KMS-11 (cell line): ENCODE results near the gene SLC22A12.

Experiments used
- H2AFZ ChIP-seq: fragments of 200-600 bp; sonication (generic); 2 replicates; pipeline ENCODE4 v1.6.1; 2016; ENCODE audit warnings: antibody characterized with exemption, mixed run types, low read depth
- H3K27ac ChIP-seq: fragments of 200-600 bp; sonication (generic); 2 replicates; pipeline ENCODE4 v1.6.1; 2016; ENCODE audit warnings: mild to moderate bottlenecking, mixed run types
- H3K27me3 ChIP-seq: fragments of 200-600 bp; sonication (generic); 2 replicates; pipeline ENCODE4 v1.6.1; 2017; ENCODE audit warnings: mild to moderate bottlenecking, low read depth, mixed run types, moderate library complexity; ENCODE audit not compliant: insufficient read depth
- H3K36me3 ChIP-seq: fragments of 200-600 bp; sonication (generic); 2 replicates; pipeline ENCODE4 v1.6.1; 2017; ENCODE audit warnings: mild to moderate bottlenecking, mixed run types; ENCODE audit not compliant: insufficient read depth
- H3K4me1 ChIP-seq: fragments of 200-600 bp; sonication (generic); 2 replicates; pipeline ENCODE4 v1.6.1; 2016; ENCODE audit warnings: mild to moderate bottlenecking, low read depth, mixed run types; ENCODE audit not compliant: poor library complexity, severe bottlenecking
- H3K4me2 ChIP-seq: fragments of 200-600 bp; sonication (generic); 2 replicates; pipeline ENCODE4 v1.7.0; 2016; ENCODE audit warnings: mild to moderate bottlenecking, mixed run types
- H3K4me3 ChIP-seq: fragments of 200-600 bp; sonication (generic); IDR thresholded peaks from 2 replicates; pipeline ENCODE4 v1.6.1; 2017; ENCODE audit warnings: low read depth, low read length, mixed read lengths; ENCODE audit not compliant: insufficient read depth
- H3K79me2 ChIP-seq: fragments of 200-600 bp; sonication (generic); 2 replicates; pipeline ENCODE4 v1.6.1; 2016; ENCODE audit warnings: low read depth, mixed run types; ENCODE audit not compliant: insufficient read depth
- H3K9ac ChIP-seq: fragments of 200-600 bp; sonication (generic); 2 replicates; pipeline ENCODE4 v1.6.1; 2016; ENCODE audit warnings: mild to moderate bottlenecking, mixed run types
- H4K20me1 ChIP-seq: fragments of 200-600 bp; sonication (generic); 2 replicates; pipeline ENCODE4 v1.6.1; 2016; ENCODE audit warnings: mild to moderate bottlenecking, mixed run types; ENCODE audit not compliant: insufficient read depth
- TF ChIP-seq, protein P1 (sequence below): fragments of 200-600 bp; sonication (generic); conservative IDR thresholded peaks from 2 replicates; pipeline ENCODE4 v1.6.1; 2017; ENCODE audit warnings: low read depth, mild to moderate bottlenecking, antibody characterized with exemption, low read length, moderate library complexity, mixed read lengths

Gene SLC22A12

DNA sequence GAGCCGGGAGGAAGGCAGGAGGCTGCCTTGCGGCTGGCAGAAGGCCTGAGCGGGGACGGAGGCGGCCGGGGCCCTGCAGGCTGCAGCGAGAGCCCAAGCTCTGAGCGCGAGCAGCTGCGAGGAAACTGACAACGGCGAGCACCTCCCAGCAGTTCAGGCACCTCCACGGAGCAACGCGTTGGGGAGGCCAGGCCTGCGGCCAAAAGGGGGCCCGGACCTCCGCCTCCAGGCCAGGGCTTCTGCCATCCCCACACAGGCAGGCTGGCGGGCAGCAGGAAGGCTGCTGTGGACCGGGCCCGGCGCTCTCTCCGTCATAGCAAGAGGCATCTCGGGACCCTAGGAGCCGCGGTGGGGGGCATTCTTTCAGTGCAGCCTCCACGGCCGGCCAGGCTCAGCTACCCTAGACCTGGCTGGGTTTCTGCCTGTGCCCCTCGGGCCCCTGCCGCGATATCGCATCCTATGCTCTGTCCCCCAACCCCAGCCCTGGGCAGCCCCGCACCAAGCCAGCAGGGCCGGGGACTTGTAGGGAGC, 22.9 kb upstream of the SLC22A12 start:
- H3K27me3 ChIP-seq = peaks cover 48% of the 10 kb centered on the region
- no peaks in the 10 kb centered on the region for H3K79me2 ChIP-seq
- TF ChIP-seq, protein P1, sequence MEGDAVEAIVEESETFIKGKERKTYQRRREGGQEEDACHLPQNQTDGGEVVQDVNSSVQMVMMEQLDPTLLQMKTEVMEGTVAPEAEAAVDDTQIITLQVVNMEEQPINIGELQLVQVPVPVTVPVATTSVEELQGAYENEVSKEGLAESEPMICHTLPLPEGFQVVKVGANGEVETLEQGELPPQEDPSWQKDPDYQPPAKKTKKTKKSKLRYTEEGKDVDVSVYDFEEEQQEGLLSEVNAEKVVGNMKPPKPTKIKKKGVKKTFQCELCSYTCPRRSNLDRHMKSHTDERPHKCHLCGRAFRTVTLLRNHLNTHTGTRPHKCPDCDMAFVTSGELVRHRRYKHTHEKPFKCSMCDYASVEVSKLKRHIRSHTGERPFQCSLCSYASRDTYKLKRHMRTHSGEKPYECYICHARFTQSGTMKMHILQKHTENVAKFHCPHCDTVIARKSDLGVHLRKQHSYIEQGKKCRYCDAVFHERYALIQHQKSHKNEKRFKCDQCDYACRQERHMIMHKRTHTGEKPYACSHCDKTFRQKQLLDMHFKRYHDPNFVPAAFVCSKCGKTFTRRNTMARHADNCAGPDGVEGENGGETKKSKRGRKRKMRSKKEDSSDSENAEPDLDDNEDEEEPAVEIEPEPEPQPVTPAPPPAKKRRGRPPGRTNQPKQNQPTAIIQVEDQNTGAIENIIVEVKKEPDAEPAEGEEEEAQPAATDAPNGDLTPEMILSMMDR = no peak
- H3K4me2 ChIP-seq = no peak overlapping the region
- H2AFZ ChIP-seq = no peak overlapping the region
- H4K20me1 ChIP-seq = no peaks in the 10 kb centered on the region
- H3K9ac ChIP-seq = no peak overlapping the region
- H3K27ac ChIP-seq = no peak overlapping the region
- no peaks in the 10 kb centered on the region for H3K4me1 ChIP-seq
- H3K36me3 ChIP-seq = no peaks in the 10 kb centered on the region
- no peak overlapping the region for H3K4me3 ChIP-seq

DNA sequence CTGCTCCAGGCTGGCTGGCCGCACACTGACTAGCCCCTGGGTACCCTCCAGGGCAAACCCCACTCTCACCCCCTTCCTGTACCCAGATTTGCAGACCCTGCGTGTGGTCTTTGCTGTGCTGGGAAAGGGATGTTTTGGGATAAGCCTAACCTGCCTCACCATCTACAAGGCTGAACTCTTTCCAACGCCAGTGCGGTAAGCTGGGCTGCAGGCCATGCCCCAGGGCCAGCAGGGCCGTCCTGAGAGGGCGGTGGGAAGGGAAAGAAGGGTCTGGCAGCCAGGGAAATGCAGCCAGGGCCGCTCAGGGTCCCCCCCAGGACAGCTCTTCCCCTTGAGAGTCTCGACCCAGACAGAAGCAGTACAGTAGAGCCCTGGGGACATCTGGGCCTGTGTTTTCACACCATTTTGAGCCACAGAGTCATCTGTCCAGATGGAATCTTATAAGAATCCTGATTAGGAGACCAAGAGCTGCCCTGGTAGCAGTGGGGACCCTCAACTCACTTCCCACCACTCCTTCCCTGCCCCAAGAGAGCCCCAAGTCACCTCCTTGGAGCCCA, 22.4 kb upstream of the SLC22A12 start:
- H3K27ac ChIP-seq = no peak overlapping the region
- no peaks in the 10 kb centered on the region for H4K20me1 ChIP-seq
- no peaks in the 10 kb centered on the region for H3K4me1 ChIP-seq
- peaks cover 47% of the 10 kb centered on the region for H3K27me3 ChIP-seq
- no peaks in the 10 kb centered on the region for H3K79me2 ChIP-seq
- no peak overlapping the region for H3K4me2 ChIP-seq
- H2AFZ ChIP-seq = no peak overlapping the region
- TF ChIP-seq, protein P1 = no peak
- H3K9ac ChIP-seq = no peak overlapping the region
- H3K36me3 ChIP-seq = no peaks in the 10 kb centered on the region
- no peak overlapping the region for H3K4me3 ChIP-seq

DNA sequence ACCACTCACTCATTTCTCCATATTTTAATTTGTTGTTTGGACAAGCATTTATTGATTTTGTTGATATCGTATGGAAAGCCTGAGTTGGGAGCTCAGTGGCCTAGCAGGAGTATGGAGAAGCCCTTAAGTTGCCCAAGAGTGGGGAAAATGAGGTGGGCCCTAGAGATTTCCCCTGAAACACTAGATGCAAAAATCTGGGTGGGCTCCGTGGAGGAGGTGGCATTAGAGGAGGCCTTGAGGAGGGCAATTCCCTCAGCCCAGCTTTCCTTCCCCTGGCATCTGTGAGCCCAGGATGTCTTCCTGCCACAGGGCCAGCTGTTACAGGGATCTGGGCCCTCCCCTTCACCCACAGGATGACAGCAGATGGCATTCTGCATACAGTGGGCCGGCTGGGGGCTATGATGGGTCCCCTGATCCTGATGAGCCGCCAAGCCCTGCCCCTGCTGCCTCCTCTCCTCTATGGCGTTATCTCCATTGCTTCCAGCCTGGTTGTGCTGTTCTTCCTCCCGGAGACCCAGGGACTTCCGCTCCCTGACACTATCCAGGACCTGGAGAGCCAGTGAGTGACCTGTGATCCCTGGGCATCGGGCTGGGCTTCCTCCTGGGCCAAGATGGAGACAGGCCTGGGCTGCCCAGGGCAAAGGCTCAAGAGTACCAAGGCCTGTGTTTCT, 21.6 kb upstream of the SLC22A12 start:
- Histone ChIP-seq H3K4me1 (no peaks in the 10 kb centered on the region), H2AFZ (no peak overlapping the region), H3K4me3 (no peak overlapping the region), H3K27ac (no peak overlapping the region), H4K20me1 (no peaks in the 10 kb centered on the region), H3K79me2 (no peaks in the 10 kb centered on the region), H3K36me3 (no peaks in the 10 kb centered on the region), H3K9ac (no peak overlapping the region), H3K4me2 (no peak overlapping the region), H3K27me3 (peaks cover 49% of the 10 kb centered on the region)
- TF ChIP-seq, protein P1 = no peak

DNA sequence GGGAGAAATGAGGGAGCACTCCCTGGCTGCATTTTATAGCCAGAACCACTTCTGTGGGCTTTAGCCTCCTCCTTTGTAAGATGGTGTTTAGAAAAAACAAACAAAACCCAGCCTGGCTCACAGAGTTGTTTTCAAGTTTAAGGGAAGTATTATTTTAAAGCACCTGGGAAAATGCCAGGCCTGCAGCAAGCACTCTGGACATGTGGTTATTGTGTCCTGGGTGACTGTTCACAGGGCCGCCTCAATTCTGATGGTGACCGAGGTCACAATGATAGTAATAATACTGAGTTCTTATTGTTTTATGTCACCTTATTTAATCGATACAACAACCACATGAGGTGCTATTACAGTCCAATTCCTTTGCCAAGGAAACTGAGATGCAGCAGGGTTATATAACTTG, 20.7 kb upstream of the SLC22A12 start:
- Histone ChIP-seq H3K4me3 (no peak overlapping the region), H3K4me2 (no peak overlapping the region), H2AFZ (no peak overlapping the region), H3K27ac (no peak overlapping the region), H3K36me3 (no peaks in the 10 kb centered on the region), H3K27me3 (peaks cover 56% of the 10 kb centered on the region), H4K20me1 (no peaks in the 10 kb centered on the region), H3K4me1 (no peaks in the 10 kb centered on the region), H3K9ac (no peak overlapping the region), H3K79me2 (no peaks in the 10 kb centered on the region)
- TF ChIP-seq, protein P1 = no peak
